Mesenchymal stem cell (in vitro differentiated cells and primary cell): ENCODE data around the gene IL11.

Source experiments
- DNase-seq: peaks from one replicate; pipeline ENCODE4 v3.0.0-alpha.2; 2013
- H2AFZ ChIP-seq: one replicate; pipeline ENCODE4 v1.6.1; 2013; ENCODE audit warnings: low read depth, mild to moderate bottlenecking, control low read depth, inconsistent platforms, low read length, moderate library complexity
- H2AK5ac ChIP-seq: 2 replicates; pipeline ENCODE4 v1.6.1; 2013; ENCODE audit warnings: low read length, moderate library complexity, mild to moderate bottlenecking, inconsistent platforms; ENCODE audit not compliant: severe bottlenecking
- H2BK120ac ChIP-seq: one replicate; pipeline ENCODE4 v1.6.1; 2013; ENCODE audit warnings: low read depth, mild to moderate bottlenecking, inconsistent platforms, low read length, moderate library complexity
- H2BK12ac ChIP-seq, 2 experiments: one replicate each; pipeline ENCODE4 v1.6.1; 2013; ENCODE audit warnings: inconsistent platforms in 2 of 2, low read length in 2 of 2, mild to moderate bottlenecking in 2 of 2, moderate library complexity in 2 of 2, control low read depth in 1 of 2
- H2BK15ac ChIP-seq: one replicate; pipeline ENCODE4 v1.6.1; 2013; ENCODE audit warnings: mild to moderate bottlenecking, low read depth, inconsistent platforms; ENCODE audit not compliant: poor library complexity, severe bottlenecking
- H2BK5ac ChIP-seq: 2 replicates; pipeline ENCODE4 v1.6.1; 2013; ENCODE audit warnings: low read depth, mild to moderate bottlenecking, low read length, control low read depth, inconsistent platforms; ENCODE audit not compliant: poor library complexity, severe bottlenecking
- H3K14ac ChIP-seq, 2 experiments: one replicate each; pipeline ENCODE4 v1.6.1; 2013; ENCODE audit warnings: inconsistent platforms in 2 of 2, low read length in 2 of 2, control low read depth in 1 of 2, mild to moderate bottlenecking in 1 of 2, moderate library complexity in 1 of 2
- H3K18ac ChIP-seq, 2 experiments: one replicate each; pipeline ENCODE4 v1.6.1; 2013; ENCODE audit warnings: inconsistent platforms in 2 of 2, low read length in 2 of 2, control low read depth in 1 of 2, low read depth in 1 of 2, mild to moderate bottlenecking in 1 of 2
- H3K23ac ChIP-seq, 2 experiments: one replicate each; pipeline ENCODE4 v1.6.1; 2013; ENCODE audit warnings: inconsistent platforms in 2 of 2, low read length in 2 of 2, mild to moderate bottlenecking in 2 of 2, moderate library complexity in 2 of 2, control low read depth in 1 of 2
- H3K27ac ChIP-seq: 2 replicates; pipeline ENCODE4 v1.5.1; 2013; ENCODE audit warnings: mild to moderate bottlenecking, moderate library complexity, low read length, control low read depth, inconsistent platforms; ENCODE audit not compliant: poor library complexity, severe bottlenecking
- H3K27me3 ChIP-seq, 2 experiments: 2 replicates each; pipeline versions ENCODE4 v1.6.1 to v1.7.0; 2013; ENCODE audit warnings: low read length in 2 of 2, mild to moderate bottlenecking in 2 of 2, moderate library complexity in 2 of 2, control low read depth in 1 of 2, inconsistent platforms in 1 of 2; ENCODE audit not compliant: control insufficient read depth in 1 of 2, insufficient read depth in 1 of 2
- H3K36me3 ChIP-seq, 2 experiments: 2 replicates each; pipeline versions ENCODE4 v1.6.1 to v1.7.0; 2013; ENCODE audit warnings: low read length in 2 of 2, control low read depth in 1 of 2, inconsistent platforms in 1 of 2, low read depth in 1 of 2, mild to moderate bottlenecking in 1 of 2; ENCODE audit not compliant: insufficient read depth in 2 of 2, control insufficient read depth in 1 of 2
- H3K4ac ChIP-seq, 2 experiments: one replicate each; pipeline ENCODE4 v1.6.1; 2013; ENCODE audit warnings: inconsistent platforms in 2 of 2, low read length in 2 of 2, mild to moderate bottlenecking in 2 of 2, moderate library complexity in 2 of 2, control low read depth in 1 of 2, low read depth in 1 of 2
- H3K4me1 ChIP-seq: 2 replicates; pipeline ENCODE4 v1.6.1; 2013; ENCODE audit warnings: low read depth, low read length, control low read depth; ENCODE audit not compliant: control insufficient read depth, insufficient read depth
- H3K4me2 ChIP-seq: 2 replicates; pipeline ENCODE4 v1.6.1; 2013; ENCODE audit warnings: low read length, mild to moderate bottlenecking, inconsistent platforms; ENCODE audit not compliant: poor library complexity, severe bottlenecking
- H3K4me3 ChIP-seq, 2 experiments: 2 replicates each; pipeline versions ENCODE4 v1.5.1 to v1.7.0; 2013; ENCODE audit warnings: low read length in 2 of 2, mild to moderate bottlenecking in 2 of 2, control low read depth in 1 of 2, low read depth in 1 of 2; ENCODE audit not compliant: insufficient read depth in 1 of 2
- H3K79me1 ChIP-seq: replicated peaks from 2 replicates; pipeline ENCODE4 v1.6.1; 2013; ENCODE audit warnings: mild to moderate bottlenecking, control low read depth, low read length, inconsistent platforms; ENCODE audit not compliant: poor library complexity, severe bottlenecking
- H3K9ac ChIP-seq: 2 replicates; pipeline ENCODE4 v1.7.0; 2013; ENCODE audit warnings: mild to moderate bottlenecking, low read length, moderate library complexity
- H3K9me3 ChIP-seq: 2 replicates; pipeline ENCODE4 v1.7.0; 2013; ENCODE audit warnings: mild to moderate bottlenecking, low read length; ENCODE audit not compliant: control insufficient read depth
- H4K8ac ChIP-seq: one replicate; pipeline ENCODE4 v1.6.1; 2013; ENCODE audit warnings: inconsistent platforms, mild to moderate bottlenecking, low read length, moderate library complexity
- H4K91ac ChIP-seq: one replicate; pipeline ENCODE4 v1.6.1; 2013; ENCODE audit warnings: mild to moderate bottlenecking, low read length, inconsistent platforms
- WGBS: methylation state at CpG from one replicate; pipeline ENCODE4 v1.1.7; 2013; ENCODE audit warnings: mixed read lengths; 5-methylcytosine and 5-hydroxymethylcytosine counted together

The IL11 gene

GRCh38 chr19:55360902-55361301 lies 9.4 kb downstream of the IL11 start:
- H2BK120ac ChIP-seq = no peak overlapping the region
- no peak overlapping the region for H3K4me3 ChIP-seq
- no peak overlapping the region for H3K14ac ChIP-seq
- 93% methylated on average over 14 of the region's 16 CpGs for WGBS
- no peak overlapping the region for H3K27ac ChIP-seq
- peaks cover 20% of the 10 kb centered on the region for H3K4me1 ChIP-seq
- no peaks in the 10 kb centered on the region for H3K79me1 ChIP-seq
- H4K91ac ChIP-seq = no peak overlapping the region
- no peak overlapping the region for H3K4ac ChIP-seq
- no peaks in the 10 kb centered on the region for H3K9me3 ChIP-seq
- H3K36me3 ChIP-seq = peaks cover 0 to 15% of the 10 kb centered on the region in 2 experiments
- no peak overlapping the region for H4K8ac ChIP-seq
- no peak overlapping the region for H3K4me2 ChIP-seq
- no peak overlapping the region for H2AFZ ChIP-seq
- H3K23ac ChIP-seq = no peak overlapping the region
- no peak overlapping the region for H3K9ac ChIP-seq
- no peak overlapping the region for H2AK5ac ChIP-seq
- no peak overlapping the region for H2BK15ac ChIP-seq
- no peak overlapping the region for H2BK5ac ChIP-seq
- no peak for DNase-seq
- H3K27me3 ChIP-seq = peaks cover 12 to 21% of the 10 kb centered on the region in 2 experiments
- H3K18ac ChIP-seq = no peak overlapping the region
- no peak overlapping the region for H2BK12ac ChIP-seq

GRCh38 chr19:55358943-55359908 lies 11.0 kb downstream of the IL11 start:
- no peak overlapping the region for H3K14ac ChIP-seq
- H2AK5ac ChIP-seq = no peak overlapping the region
- no peaks in the 10 kb centered on the region for H3K79me1 ChIP-seq
- H3K9me3 ChIP-seq = no peaks in the 10 kb centered on the region
- H3K4me1 ChIP-seq = peaks cover 23% of the 10 kb centered on the region
- no peak overlapping the region for H2BK15ac ChIP-seq
- H3K27ac ChIP-seq = no peak overlapping the region
- no peak overlapping the region for H3K4ac ChIP-seq
- H2BK120ac ChIP-seq = no peak overlapping the region
- no peak overlapping the region for H3K4me2 ChIP-seq
- H3K18ac ChIP-seq = no peak overlapping the region
- no peak overlapping the region for H2BK12ac ChIP-seq
- no peak overlapping the region for H3K4me3 ChIP-seq
- peaks cover 0 to 3% of the 10 kb centered on the region in 2 experiments for H3K36me3 ChIP-seq
- H4K91ac ChIP-seq = no peak overlapping the region
- H3K9ac ChIP-seq = no peak overlapping the region
- no peak overlapping the region for H3K23ac ChIP-seq
- no peak overlapping the region for H2AFZ ChIP-seq
- no peak overlapping the region for H2BK5ac ChIP-seq
- WGBS = 91% methylated on average over 31 of the region's 32 CpGs
- no peak overlapping the region for H4K8ac ChIP-seq
- no peak for DNase-seq
- peaks cover 22 to 32% of the 10 kb centered on the region in 2 experiments for H3K27me3 ChIP-seq

GRCh38 chr19:55358493-55358892 lies 11.8 kb downstream of the IL11 start:
- no peak overlapping the region for H2AK5ac ChIP-seq

GRCh38 chr19:55355213-55355821 lies 14.9 kb downstream of the IL11 start:
- Histone ChIP-seq H3K4me1 (peaks cover 24% of the 10 kb centered on the region), H3K27me3 (peaks cover 49 to 68% of the 10 kb centered on the region in 2 experiments), H3K36me3 (peaks cover 0 to 3% of the 10 kb centered on the region in 2 experiments), H3K4me3 (no peak overlapping the region), H4K91ac (no peak overlapping the region), H4K8ac (no peak overlapping the region), H3K4me2 (no peak overlapping the region), H3K4ac (no peak overlapping the region), H2BK120ac (no peak overlapping the region), H3K79me1 (no peaks in the 10 kb centered on the region), H2BK12ac (no peak overlapping the region), H2BK5ac (no peak overlapping the region), H3K9ac (no peak overlapping the region), H3K18ac (no peak overlapping the region), H3K27ac (no peak overlapping the region), H2AFZ (no peak overlapping the region), H2BK15ac (no peak overlapping the region), H3K14ac (no peak overlapping the region), H2AK5ac (no peak overlapping the region), H3K23ac (no peak overlapping the region), H3K9me3 (no peaks in the 10 kb centered on the region)
- WGBS = 54% methylated on average over 12 of the region's 13 CpGs
- DNase-seq = no peak

More at GRCh38 chr19:55358493-55358892, 11.8 kb downstream of the IL11 start:
- no peak overlapping the region for H3K9ac ChIP-seq
- H3K36me3 ChIP-seq = peaks cover 0 to 3% of the 10 kb centered on the region in 2 experiments
- no peak overlapping the region for H3K4ac ChIP-seq
- H4K91ac ChIP-seq = no peak overlapping the region
- H2AFZ ChIP-seq = no peak overlapping the region
- H3K79me1 ChIP-seq = no peaks in the 10 kb centered on the region
- H3K4me1 ChIP-seq = peaks cover 24% of the 10 kb centered on the region
- no peak overlapping the region for H3K18ac ChIP-seq
- no peak overlapping the region for H3K14ac ChIP-seq
- H4K8ac ChIP-seq = no peak overlapping the region
- H3K9me3 ChIP-seq = no peaks in the 10 kb centered on the region
- 85% methylated on average over 19 of the region's 19 CpGs for WGBS
- no peak overlapping the region for H2BK15ac ChIP-seq
- no peak overlapping the region for H2BK12ac ChIP-seq
- no peak overlapping the region for H2BK5ac ChIP-seq
- no peak overlapping the region for H3K27ac ChIP-seq
- H3K23ac ChIP-seq = no peak overlapping the region
- H3K4me2 ChIP-seq = no peak overlapping the region
- DNase-seq = no peak
- peaks cover 27 to 38% of the 10 kb centered on the region in 2 experiments for H3K27me3 ChIP-seq
- H3K4me3 ChIP-seq = no peak overlapping the region
- H2BK120ac ChIP-seq = no peak overlapping the region
